NCI-H1092 treated with DMSO at 0.1 percent for 48 hours (cell line): Measurements from ENCODE around the gene SEL1L2.
"Not testable (repeated sequence)": the region's sequence is repeated elsewhere in the genome, so short reads cannot be mapped to it uniquely, and the experiment has no call there.

ENCODE experiments used
- DNase-seq: peaks from one replicate; lab custom pipeline; 2025; lab: John Stamatoyannopoulos, UW

SEL1L2 gene

GRCh38 chr20:13990465-13990864, at the start of gene SEL1L2:
SEL1L2 (minus strand) TSS chr20:13990614; CDS start chr20:13990534, 80 bp downstream.
- DNase-seq, result peak; percentile 16

GRCh38 chr20:14036567-14036966, 46.2 kb upstream of the SEL1L2 start:
- no peak for DNase-seq

- no peak for DNase-seq
These were observed 42.9 kb upstream of the SEL1L2 start for GRCh38 chr20:14033310-14033709.

- no peak for DNase-seq
These were observed 40.6 kb upstream of the SEL1L2 start for GRCh38 chr20:14030991-14031390.

GRCh38 chr20:14012671-14013070, 22.3 kb upstream of the SEL1L2 start:
- DNase-seq, result no peak

GRCh38 chr20:14009208-14009607, 18.8 kb upstream of the SEL1L2 start:
- DNase-seq, result no peak

GRCh38 chr20:14005996-14006395, 15.6 kb upstream of the SEL1L2 start:
- DNase-seq, result no peak

GRCh38 chr20:14000917-14001316, 10.5 kb upstream of the SEL1L2 start:
- DNase-seq, result no peak

GRCh38 chr20:13996265-13996664, 5.9 kb upstream of the SEL1L2 start:
- no peak for DNase-seq

GRCh38 chr20:13995841-13996240, 5.4 kb upstream of the SEL1L2 start:
- peak; percentile 50 for DNase-seq

GRCh38 chr20:13995086-13995665, 4.8 kb upstream of the SEL1L2 start, which contains the start of gene MACROD2:
MACROD2 (plus strand) TSS chr20:13995516.
- peak; percentile 93 for DNase-seq

- not testable (repeated sequence) for DNase-seq
These were observed 1.5 kb upstream of the SEL1L2 start for GRCh38 chr20:13991955-13992354.

GRCh38 chr20:13991311-13991710, 897 bp upstream of the SEL1L2 start:
- no peak for DNase-seq

GRCh38 chr20:13984211-13984610, 6.2 kb downstream of the SEL1L2 start:
- DNase-seq, result no peak

- DNase-seq, result no peak
These were observed 29.9 kb downstream of the SEL1L2 start for GRCh38 chr20:13960525-13960924.

GRCh38 chr20:13960119-13960518, 30.3 kb downstream of the SEL1L2 start:
- DNase-seq, result no peak

GRCh38 chr20:13953227-13953626, 37.2 kb downstream of the SEL1L2 start:
- DNase-seq, result no peak

- no peak for DNase-seq
These were observed 42.7 kb downstream of the SEL1L2 start for GRCh38 chr20:13947719-13948118.

GRCh38 chr20:13941031-13941430, 49.4 kb downstream of the SEL1L2 start:
- DNase-seq, result no peak

GRCh38 chr20:13936781-13937576, 53.4 kb downstream of the SEL1L2 start:
- DNase-seq, result no peak

- no peak for DNase-seq
These were observed 55.2 kb downstream of the SEL1L2 start for GRCh38 chr20:13934992-13935894.

- no peak for DNase-seq
These were observed 60.1 kb downstream of the SEL1L2 start for GRCh38 chr20:13930281-13930680.

GRCh38 chr20:13929836-13930235, 60.6 kb downstream of the SEL1L2 start:
- no peak for DNase-seq
